NCI-H2029 treated with DMSO at 0.1 percent for 48 hours (cell line): ENCODE measurements around the gene CERS3.

Experiments used
- DNase-seq: peaks from one replicate; lab custom pipeline; 2025; lab: John Stamatoyannopoulos, UW

The CERS3 gene

GRCh38 chr15:100528833-100529428 lies at the start of gene CERS3:
Gene CERS3, minus strand, starts transcription at chr15:100528950. Its CDS starts 27,101 bp downstream, at chr15:100501849.
- DNase-seq: no peak

- DNase-seq: no peak
Observed at GRCh38 chr15:100573526-100573925, 44.8 kb upstream of the CERS3 start.

GRCh38 chr15:100572362-100572983 lies 43.7 kb upstream of the CERS3 start:
- DNase-seq: no peak

GRCh38 chr15:100571592-100572167 lies 42.9 kb upstream of the CERS3 start:
- DNase-seq: no peak

GRCh38 chr15:100570735-100571313 lies 42.1 kb upstream of the CERS3 start:
- DNase-seq: no peak

GRCh38 chr15:100570275-100570674 lies 41.5 kb upstream of the CERS3 start:
- no peak for DNase-seq

- no peak for DNase-seq
Observed at GRCh38 chr15:100569391-100569790, 40.6 kb upstream of the CERS3 start.

GRCh38 chr15:100566850-100567628 lies 38.3 kb upstream of the CERS3 start:
- no peak for DNase-seq

- DNase-seq: no peak
Observed at GRCh38 chr15:100565591-100565990, 36.8 kb upstream of the CERS3 start.

GRCh38 chr15:100560323-100560722 lies 31.6 kb upstream of the CERS3 start:
- DNase-seq: no peak

- no peak for DNase-seq
Observed at GRCh38 chr15:100559330-100559729, 30.6 kb upstream of the CERS3 start.

- no peak for DNase-seq
Observed at GRCh38 chr15:100558771-100559254, 30.1 kb upstream of the CERS3 start.

- no peak for DNase-seq
Observed at GRCh38 chr15:100553468-100553867, 24.7 kb upstream of the CERS3 start.

GRCh38 chr15:100547961-100548360 lies 19.2 kb upstream of the CERS3 start:
- DNase-seq: no peak

GRCh38 chr15:100544946-100545345 lies 16.2 kb upstream of the CERS3 start:
- DNase-seq: no peak

GRCh38 chr15:100544338-100544841 lies 15.6 kb upstream of the CERS3 start:
- no peak for DNase-seq

GRCh38 chr15:100542290-100542689 lies 13.5 kb upstream of the CERS3 start:
- no peak for DNase-seq

GRCh38 chr15:100537331-100537730 lies 8.6 kb upstream of the CERS3 start:
- DNase-seq: no peak

GRCh38 chr15:100536733-100537132 lies 8.0 kb upstream of the CERS3 start:
- no peak for DNase-seq

- no peak for DNase-seq
Observed at GRCh38 chr15:100533886-100534285, 5.1 kb upstream of the CERS3 start.

- DNase-seq: no peak
Observed at GRCh38 chr15:100531823-100532327, 3.1 kb upstream of the CERS3 start.

- DNase-seq: no peak
Observed at GRCh38 chr15:100531204-100531603, 2.5 kb upstream of the CERS3 start.
